Keratinocyte (primary cell): Measurements from ENCODE around the gene PLD4.

Experiments
- EZH2 ChIP-seq: IDR thresholded peaks from one replicate; pipeline ENCODE4 v1.6.1; 2012; ENCODE audit warnings: inconsistent platforms, mild to moderate bottlenecking, low read length, moderate library complexity
- TF ChIP-seq, protein P1 (sequence below), 3 experiments: IDR thresholded peaks in 1 of 3; conservative IDR thresholded peaks in 1 of 3; optimal IDR thresholded peaks in 1 of 3; 2 replicates in 2 of 3; 3 replicates in 1 of 3; pipeline versions ENCODE3 to v1.5.1; 2011; ENCODE audit warnings: low read length in 3 of 3, mild to moderate bottlenecking in 3 of 3, moderate library complexity in 2 of 3, control low read depth in 1 of 3, inconsistent platforms in 1 of 3; ENCODE audit not compliant: insufficient read depth in 2 of 3; ENCODE audit errors: extremely low read depth in 1 of 3

- TF ChIP-seq, protein P1, sequence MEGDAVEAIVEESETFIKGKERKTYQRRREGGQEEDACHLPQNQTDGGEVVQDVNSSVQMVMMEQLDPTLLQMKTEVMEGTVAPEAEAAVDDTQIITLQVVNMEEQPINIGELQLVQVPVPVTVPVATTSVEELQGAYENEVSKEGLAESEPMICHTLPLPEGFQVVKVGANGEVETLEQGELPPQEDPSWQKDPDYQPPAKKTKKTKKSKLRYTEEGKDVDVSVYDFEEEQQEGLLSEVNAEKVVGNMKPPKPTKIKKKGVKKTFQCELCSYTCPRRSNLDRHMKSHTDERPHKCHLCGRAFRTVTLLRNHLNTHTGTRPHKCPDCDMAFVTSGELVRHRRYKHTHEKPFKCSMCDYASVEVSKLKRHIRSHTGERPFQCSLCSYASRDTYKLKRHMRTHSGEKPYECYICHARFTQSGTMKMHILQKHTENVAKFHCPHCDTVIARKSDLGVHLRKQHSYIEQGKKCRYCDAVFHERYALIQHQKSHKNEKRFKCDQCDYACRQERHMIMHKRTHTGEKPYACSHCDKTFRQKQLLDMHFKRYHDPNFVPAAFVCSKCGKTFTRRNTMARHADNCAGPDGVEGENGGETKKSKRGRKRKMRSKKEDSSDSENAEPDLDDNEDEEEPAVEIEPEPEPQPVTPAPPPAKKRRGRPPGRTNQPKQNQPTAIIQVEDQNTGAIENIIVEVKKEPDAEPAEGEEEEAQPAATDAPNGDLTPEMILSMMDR (optimal IDR thresholded peaks at IDR 0.05 in 1 of 3, IDR thresholded peaks at IDR 0.05 in 1 of 3, conservative IDR thresholded peaks at IDR 0.05 in 1 of 3; ENCODE audit: extremely low read depth in 1 of 3, insufficient read depth in 2 of 3, low read length in 3 of 3): no peak
- no peak for TF ChIP-seq EZH2
Observed at GRCh38 chr14:104969741-104970230, 45.1 kb downstream of the PLD4 start.
